ENCODE data around the gene PHOSPHO1.
A peak's percentile ranks its signal among the peaks of the same experiment; 100 is the strongest.

PHOSPHO1 gene

GRCh38 chr17:49244839-49245238 is 14.3 kb upstream of the PHOSPHO1 start:
- DNase-seq, result no peak

GRCh38 chr17:49242813-49243212 is 12.2 kb upstream of the PHOSPHO1 start:
- DNase-seq, result no peak

- DNase-seq, result no peak
Measured at GRCh38 chr17:49241692-49242397, 11.3 kb upstream of the PHOSPHO1 start.

- no peak for DNase-seq
Measured at GRCh38 chr17:49241040-49241439, 10.5 kb upstream of the PHOSPHO1 start.

- DNase-seq, result no peak
Measured at GRCh38 chr17:49240619-49241018, 10.0 kb upstream of the PHOSPHO1 start.

- DNase-seq, result no peak
Measured at GRCh38 chr17:49239963-49240362, 9.4 kb upstream of the PHOSPHO1 start.

- DNase-seq, result no peak
Measured at GRCh38 chr17:49235896-49236295, 5.3 kb upstream of the PHOSPHO1 start.

- no peak for DNase-seq
Measured at GRCh38 chr17:49234509-49235080, 4.0 kb upstream of the PHOSPHO1 start.

- DNase-seq, result no peak
Measured at GRCh38 chr17:49231563-49231894, 942 bp upstream of the PHOSPHO1 start.

- peak in 2 of 56 donors; percentile 13 to 38 for DNase-seq
Measured at GRCh38 chr17:49229805-49230600, 584 bp downstream of the PHOSPHO1 start.

GRCh38 chr17:49229076-49229804 is 1.3 kb downstream of the PHOSPHO1 start:
- DNase-seq, result no peak

- peak in 37 of 56 donors; percentile 7 to 72 (median 33) for DNase-seq
Measured at GRCh38 chr17:49227436-49228261, 2.9 kb downstream of the PHOSPHO1 start.

GRCh38 chr17:49226771-49227435 is 3.7 kb downstream of the PHOSPHO1 start:
- no peak for DNase-seq

GRCh38 chr17:49225554-49226236 is 4.9 kb downstream of the PHOSPHO1 start:
- DNase-seq, result no peak

- DNase-seq, result no peak
Measured at GRCh38 chr17:49224997-49225337, 5.6 kb downstream of the PHOSPHO1 start.

GRCh38 chr17:49224198-49224996 is 6.2 kb downstream of the PHOSPHO1 start:
- peak in 1 of 56 donors; percentile 6 for DNase-seq

- DNase-seq, result peak in 23 of 56 donors; percentile 1 to 73 (median 26)
Measured at GRCh38 chr17:49223517-49224197, 6.9 kb downstream of the PHOSPHO1 start.

- DNase-seq, result no peak
Measured at GRCh38 chr17:49223168-49223516, 7.4 kb downstream of the PHOSPHO1 start.

All from amygdala (tissue), 56 donors.